ENCODE measurements around the gene RPSA.
"Not testable (repeated sequence)": the region's sequence is repeated elsewhere in the genome, so short reads cannot be mapped to it uniquely, and the experiment has no call there.

The RPSA gene

GRCh38 chr3:39453134-39453533, 46.6 kb downstream of the RPSA start:
- Histone ChIP-seq H3K4me1 (ENCODE audit: insufficient read depth, low read length) (no peaks in the 10 kb centered on the region), H3K27me3 (ENCODE audit: insufficient read depth, low read length, poor library complexity) (peaks cover 10% of the 10 kb centered on the region), H4K20me1 (ENCODE audit: insufficient read depth, low read length) (no peaks in the 10 kb centered on the region), H2AFZ (ENCODE audit: low read depth, low read length) (no peak overlapping the region), H3K9me3 (ENCODE audit: insufficient read depth, low read length, severe bottlenecking) (no peaks in the 10 kb centered on the region), H3K4me2 (ENCODE audit: insufficient read depth, low read length) (no peak overlapping the region), H3K4me3 (ENCODE audit: low read depth in 1 of 2, low read length in 2 of 2) (no peak overlapping the region), H3K9ac (ENCODE audit: low read depth, low read length) (no peak overlapping the region), H3K79me2 (ENCODE audit: insufficient read depth, low read length) (no peaks in the 10 kb centered on the region), H3K27ac (ENCODE audit: low read length) (no peak overlapping the region), H3K36me3 (ENCODE audit: insufficient read depth, low read length) (no peaks in the 10 kb centered on the region)
- TF ChIP-seq EZH2 (IDR thresholded peaks at IDR 0.05; ENCODE audit: borderline replicate concordance, low read depth, low read length, severe bottlenecking) (no peak), CTCF (IDR thresholded peaks at IDR 0.05; ENCODE audit: borderline replicate concordance, extremely low read depth, low read length, poor library complexity, severe bottlenecking) (no peak)
- no peak for ATAC-seq (ENCODE audit: insufficient read depth, low read depth)
- DNase-seq, result no peak

- not testable (repeated sequence) for H3K4me2 ChIP-seq (ENCODE audit: insufficient read depth, low read length); H2AFZ ChIP-seq (ENCODE audit: low read depth, low read length); H3K9ac ChIP-seq (ENCODE audit: low read depth, low read length); H3K4me1 ChIP-seq (ENCODE audit: insufficient read depth, low read length); H4K20me1 ChIP-seq (ENCODE audit: insufficient read depth, low read length); DNase-seq; H3K4me3 ChIP-seq (ENCODE audit: low read depth in 1 of 2, low read length in 2 of 2); H3K36me3 ChIP-seq (ENCODE audit: insufficient read depth, low read length); H3K9me3 ChIP-seq (ENCODE audit: insufficient read depth, low read length, severe bottlenecking); H3K27ac ChIP-seq (ENCODE audit: low read length); ATAC-seq (ENCODE audit: insufficient read depth, low read depth); H3K79me2 ChIP-seq (ENCODE audit: insufficient read depth, low read length)
- peaks cover 10% of the 10 kb centered on the region for H3K27me3 ChIP-seq (ENCODE audit: insufficient read depth, low read length, poor library complexity)
Measured at GRCh38 chr3:39453872-39454271, 47.4 kb downstream of the RPSA start.

- Histone ChIP-seq H2AFZ (ENCODE audit: low read depth, low read length) (no peak overlapping the region), H3K36me3 (ENCODE audit: insufficient read depth, low read length) (no peaks in the 10 kb centered on the region)
Measured at GRCh38 chr3:39454591-39455217, 48.2 kb downstream of the RPSA start.

GRCh38 chr3:39456159-39456558, 49.6 kb downstream of the RPSA start:
- Histone ChIP-seq H3K27me3 (ENCODE audit: insufficient read depth, low read length, poor library complexity) (peaks cover 7% of the 10 kb centered on the region), H3K27ac (ENCODE audit: low read length) (no peak overlapping the region), H3K4me3 (ENCODE audit: low read depth in 1 of 2, low read length in 2 of 2) (no peak overlapping the region), H3K36me3 (ENCODE audit: insufficient read depth, low read length) (no peaks in the 10 kb centered on the region), H3K9me3 (ENCODE audit: insufficient read depth, low read length, severe bottlenecking) (no peaks in the 10 kb centered on the region), H4K20me1 (ENCODE audit: insufficient read depth, low read length) (no peaks in the 10 kb centered on the region), H3K9ac (ENCODE audit: low read depth, low read length) (no peak overlapping the region), H2AFZ (ENCODE audit: low read depth, low read length) (no peak overlapping the region), H3K4me1 (ENCODE audit: insufficient read depth, low read length) (no peaks in the 10 kb centered on the region), H3K79me2 (ENCODE audit: insufficient read depth, low read length) (no peaks in the 10 kb centered on the region), H3K4me2 (ENCODE audit: insufficient read depth, low read length) (no peak overlapping the region)
- ATAC-seq (ENCODE audit: insufficient read depth, low read depth) (no peak), DNase-seq (no peak)
- TF ChIP-seq CTCF (IDR thresholded peaks at IDR 0.05; ENCODE audit: borderline replicate concordance, extremely low read depth, low read length, poor library complexity, severe bottlenecking) (no peak), EZH2 (IDR thresholded peaks at IDR 0.05; ENCODE audit: borderline replicate concordance, low read depth, low read length, severe bottlenecking) (no peak)

More at GRCh38 chr3:39454591-39455217, 48.2 kb downstream of the RPSA start:
- Histone ChIP-seq H3K4me2 (ENCODE audit: insufficient read depth, low read length) (no peak overlapping the region), H3K9me3 (ENCODE audit: insufficient read depth, low read length, severe bottlenecking) (no peaks in the 10 kb centered on the region), H3K4me3 (ENCODE audit: low read depth in 1 of 2, low read length in 2 of 2) (no peak overlapping the region), H3K27me3 (ENCODE audit: insufficient read depth, low read length, poor library complexity) (peaks cover 7% of the 10 kb centered on the region), H3K9ac (ENCODE audit: low read depth, low read length) (no peak overlapping the region), H3K27ac (ENCODE audit: low read length) (no peak overlapping the region), H3K4me1 (ENCODE audit: insufficient read depth, low read length) (no peaks in the 10 kb centered on the region), H3K79me2 (ENCODE audit: insufficient read depth, low read length) (no peaks in the 10 kb centered on the region), H4K20me1 (ENCODE audit: insufficient read depth, low read length) (no peaks in the 10 kb centered on the region)
- no peak for DNase-seq
- TF ChIP-seq EZH2 (IDR thresholded peaks at IDR 0.05; ENCODE audit: borderline replicate concordance, low read depth, low read length, severe bottlenecking) (no peak), CTCF (IDR thresholded peaks at IDR 0.05; ENCODE audit: borderline replicate concordance, extremely low read depth, low read length, poor library complexity, severe bottlenecking) (no peak)
- no peak for ATAC-seq (ENCODE audit: insufficient read depth, low read depth)
